IPS DF 19.7 (cell line): ENCODE results near the gene PRM2.
"Not testable (repeated sequence)": the region's sequence is repeated elsewhere in the genome, so short reads cannot be mapped to it uniquely, and the experiment has no call there.

Experiments used
- DNase-seq: peaks from one replicate; pipeline ENCODE4 v3.0.0-alpha.2; 2013; ENCODE audit warnings: low read depth, low spot score

Gene PRM2

GRCh38 chr16:11289696-11290095 lies 13.4 kb upstream of the PRM2 start:
- not testable (repeated sequence) for DNase-seq

- no peak for DNase-seq
These were observed 12.9 kb upstream of the PRM2 start for GRCh38 chr16:11289202-11289601.

- no peak for DNase-seq
These were observed 9.6 kb upstream of the PRM2 start for GRCh38 chr16:11285842-11286241.

GRCh38 chr16:11283820-11284248 lies 7.6 kb upstream of the PRM2 start:
- DNase-seq: no peak

GRCh38 chr16:11280616-11281522 lies 4.6 kb upstream of the PRM2 start, which contains the start of gene PRM1:
PRM1 (minus strand) TSS chr16:11281330; CDS start chr16:11281238, 92 bp downstream.
- no peak for DNase-seq

GRCh38 chr16:11278681-11279628 lies 2.7 kb upstream of the PRM2 start:
- no peak for DNase-seq

- DNase-seq: no peak
These were observed 1.5 kb upstream of the PRM2 start for GRCh38 chr16:11277607-11278337.

GRCh38 chr16:11276896-11277593 lies 765 bp upstream of the PRM2 start:
- no peak for DNase-seq

GRCh38 chr16:11274964-11275363 lies 1.3 kb downstream of the PRM2 start:
- no peak for DNase-seq

GRCh38 chr16:11273721-11274324 lies 2.5 kb downstream of the PRM2 start:
- DNase-seq: no peak

GRCh38 chr16:11272921-11273720 lies 3.2 kb downstream of the PRM2 start, which contains the start of gene PRM3:
PRM3 (minus strand) TSS chr16:11273629; CDS start chr16:11273595, 34 bp downstream.
- no peak for DNase-seq

- DNase-seq: no peak
These were observed 3.8 kb downstream of the PRM2 start for GRCh38 chr16:11272484-11272883.

GRCh38 chr16:11271610-11272009 lies 4.7 kb downstream of the PRM2 start:
- DNase-seq: no peak

GRCh38 chr16:11270602-11271162 lies 5.6 kb downstream of the PRM2 start:
- DNase-seq: no peak

- DNase-seq: no peak
These were observed 7.3 kb downstream of the PRM2 start, which contains the start of gene TNP2 for GRCh38 chr16:11268921-11269375. TNP2 (minus strand) TSS chr16:11269325; CDS start chr16:11269262, 63 bp downstream.

- no peak for DNase-seq
These were observed 11.2 kb downstream of the PRM2 start for GRCh38 chr16:11265124-11265523.

- no peak for DNase-seq
These were observed 12.0 kb downstream of the PRM2 start for GRCh38 chr16:11264155-11264832.

GRCh38 chr16:11263737-11264136 lies 12.5 kb downstream of the PRM2 start:
- DNase-seq: no peak
